ENCODE data around the gene MAGED1.

The MAGED1 gene

DNA sequence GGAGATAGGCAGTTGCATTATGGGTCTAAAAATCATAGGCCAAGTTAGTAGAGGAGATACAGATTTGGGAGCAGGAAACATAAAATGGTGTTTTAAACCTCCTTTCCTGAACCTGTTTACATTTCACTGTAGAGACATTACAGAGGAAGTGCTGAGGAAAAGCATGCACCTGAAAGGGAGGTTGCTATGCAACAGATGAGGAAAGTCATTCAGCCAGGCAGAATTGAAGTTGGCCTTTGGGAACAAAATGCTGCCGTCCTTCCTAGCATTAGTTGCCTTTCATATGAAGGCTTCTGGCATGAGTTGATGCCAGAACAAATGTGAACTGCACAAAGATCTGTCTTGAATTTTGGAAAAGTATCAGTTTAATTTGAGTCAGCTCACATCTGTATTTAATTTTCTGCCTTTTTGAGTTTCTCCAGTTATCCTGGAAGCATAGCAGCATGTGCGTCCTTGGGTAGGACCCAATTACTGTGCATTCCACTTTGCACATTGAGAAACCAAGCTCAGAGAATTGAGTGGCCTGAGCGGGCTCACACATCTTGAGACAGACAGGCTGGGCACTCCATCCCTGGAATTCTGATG, 38.2 kb downstream of the MAGED1 start:
- Histone ChIP-seq H4K20me1 (ENCODE audit: insufficient read depth, low read length, poor library complexity, severe bottlenecking) (no peaks in the 10 kb centered on the region), H3K4me1 (ENCODE audit: insufficient read depth, low read length, poor library complexity, severe bottlenecking) (no peaks in the 10 kb centered on the region), H3K9ac (ENCODE audit: low read depth, low read length, poor library complexity, severe bottlenecking) (no peak overlapping the region), H3K9me3 (ENCODE audit: insufficient read depth, low read depth, low read length) (no peaks in the 10 kb centered on the region), H2AFZ (ENCODE audit: low read length) (no peak overlapping the region), H3K27me3 (ENCODE audit: insufficient read depth, low read length, poor library complexity, severe bottlenecking) (no peaks in the 10 kb centered on the region), H3F3A (ENCODE audit: low read depth) (no peaks in the 10 kb centered on the region), H3K4me3 (ENCODE audit: low read length, poor library complexity, severe bottlenecking) (no peak overlapping the region), H3K4me2 (ENCODE audit: low read depth, low read length, poor library complexity, severe bottlenecking) (no peak overlapping the region), H3K79me2 (ENCODE audit: insufficient read depth, low read length) (no peaks in the 10 kb centered on the region), H3K36me3 (ENCODE audit: insufficient read depth, low read length) (no peaks in the 10 kb centered on the region), H3K9me2 (replicated peaks; ENCODE audit: low read depth, low read length) (no peaks in the 10 kb centered on the region)
- no peak for TF ChIP-seq EZH2phosphoT487 (IDR thresholded peaks at IDR 0.05; ENCODE audit: borderline replicate concordance)
- TF ChIP-seq, protein P1, sequence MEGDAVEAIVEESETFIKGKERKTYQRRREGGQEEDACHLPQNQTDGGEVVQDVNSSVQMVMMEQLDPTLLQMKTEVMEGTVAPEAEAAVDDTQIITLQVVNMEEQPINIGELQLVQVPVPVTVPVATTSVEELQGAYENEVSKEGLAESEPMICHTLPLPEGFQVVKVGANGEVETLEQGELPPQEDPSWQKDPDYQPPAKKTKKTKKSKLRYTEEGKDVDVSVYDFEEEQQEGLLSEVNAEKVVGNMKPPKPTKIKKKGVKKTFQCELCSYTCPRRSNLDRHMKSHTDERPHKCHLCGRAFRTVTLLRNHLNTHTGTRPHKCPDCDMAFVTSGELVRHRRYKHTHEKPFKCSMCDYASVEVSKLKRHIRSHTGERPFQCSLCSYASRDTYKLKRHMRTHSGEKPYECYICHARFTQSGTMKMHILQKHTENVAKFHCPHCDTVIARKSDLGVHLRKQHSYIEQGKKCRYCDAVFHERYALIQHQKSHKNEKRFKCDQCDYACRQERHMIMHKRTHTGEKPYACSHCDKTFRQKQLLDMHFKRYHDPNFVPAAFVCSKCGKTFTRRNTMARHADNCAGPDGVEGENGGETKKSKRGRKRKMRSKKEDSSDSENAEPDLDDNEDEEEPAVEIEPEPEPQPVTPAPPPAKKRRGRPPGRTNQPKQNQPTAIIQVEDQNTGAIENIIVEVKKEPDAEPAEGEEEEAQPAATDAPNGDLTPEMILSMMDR (conservative IDR thresholded peaks at IDR 0.05; ENCODE audit: low read length): no peak

Measured in Loucy (cell line).